ENCODE data around the gene LSM14A.
"Not testable (repeated sequence)": the region's sequence is repeated elsewhere in the genome, so short reads cannot be mapped to it uniquely, and the experiment has no call there.

Gene LSM14A

DNA sequence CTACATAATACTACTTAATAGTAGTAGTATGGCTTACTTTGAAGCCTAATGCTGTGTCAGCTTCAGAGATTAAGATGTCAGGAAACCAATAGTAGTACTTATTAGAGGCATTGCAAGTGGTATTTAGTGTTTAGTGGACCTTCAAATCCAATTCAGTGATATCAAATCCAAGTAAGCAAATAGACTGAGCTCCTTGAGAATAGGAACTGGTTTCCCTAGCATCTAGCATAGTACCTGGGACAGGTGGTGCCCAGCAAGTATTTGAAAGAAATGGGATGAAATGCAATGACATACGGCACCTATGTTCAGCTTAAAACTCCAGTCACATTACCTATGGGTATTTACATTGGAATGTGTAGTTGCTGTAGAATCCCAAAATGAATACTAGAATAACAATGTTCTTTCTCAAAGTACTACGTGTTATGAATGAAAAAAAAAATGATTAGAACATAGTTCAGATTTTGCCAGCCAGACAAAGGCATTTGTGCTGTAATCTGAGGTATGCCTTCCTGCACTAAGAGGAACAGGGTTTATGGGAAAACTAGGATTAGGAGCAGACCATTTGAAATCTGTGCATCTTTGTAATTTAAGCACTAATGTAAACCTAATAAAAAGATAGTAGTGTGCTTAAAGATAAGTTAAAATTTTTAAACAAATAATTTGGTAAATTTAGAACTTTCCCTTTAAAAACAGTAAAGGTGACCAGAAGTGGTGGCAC, 17.1 kb downstream of the LSM14A start:
- FAIRE-seq (peak; percentile 42), DNase-seq (ENCODE audit: insufficient read length, low spot score) (no peak)

DNA sequence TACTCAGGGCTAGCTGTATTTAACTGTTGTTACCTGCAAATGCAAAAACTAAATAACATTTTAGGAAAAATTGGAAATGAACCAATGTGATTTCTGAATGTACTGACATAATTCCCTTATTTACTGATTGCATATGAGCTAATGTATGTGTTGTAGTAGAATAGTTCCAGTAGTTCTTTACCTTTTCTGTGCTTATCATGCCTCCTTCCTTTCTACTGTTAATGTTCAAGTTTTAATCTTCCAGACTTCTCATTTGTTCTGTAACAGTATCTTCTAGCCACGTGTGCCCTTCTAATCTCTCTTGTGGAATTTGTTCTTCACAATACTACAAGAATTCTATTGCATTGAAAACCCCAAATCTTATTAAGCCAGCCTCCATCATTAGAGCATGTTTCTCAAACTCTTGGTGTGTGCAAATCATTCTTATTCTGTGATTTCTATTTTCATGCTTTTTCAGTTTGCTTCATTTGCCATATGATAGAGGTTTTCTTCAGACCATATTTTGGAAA, 17.7 kb downstream of the LSM14A start:
- no peak for FAIRE-seq
- no peak for DNase-seq (ENCODE audit: insufficient read length, low spot score)

DNA sequence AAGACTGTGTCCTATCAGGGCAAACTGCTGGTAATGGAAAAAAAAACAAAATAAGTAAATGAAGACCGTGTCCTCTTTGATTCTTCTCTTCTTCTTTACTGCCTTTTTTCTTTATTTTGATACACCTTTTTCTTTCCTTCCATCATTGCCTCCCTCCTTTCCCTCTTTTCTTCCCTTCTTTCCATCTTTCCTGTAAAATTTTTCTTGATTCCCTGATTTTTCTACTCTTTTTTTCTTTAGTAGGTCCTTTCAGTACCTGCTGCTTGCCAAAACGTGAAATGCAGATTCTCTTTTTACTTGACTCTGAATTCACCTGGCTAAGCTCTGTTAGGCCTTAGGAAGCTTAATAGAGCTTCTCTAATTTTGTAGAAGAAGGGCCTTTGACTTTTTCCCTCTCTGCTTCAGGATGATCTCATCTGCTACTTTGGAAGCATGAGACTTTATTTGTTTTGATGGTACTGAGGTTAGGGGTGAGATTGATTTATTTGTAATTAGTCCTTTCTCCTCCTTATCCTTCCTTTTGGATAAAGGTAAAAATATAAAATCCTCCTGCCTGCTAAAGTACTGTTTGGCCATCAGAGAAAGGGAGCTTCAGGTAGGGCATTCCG, 19.2 kb downstream of the LSM14A start:
- DNase-seq (ENCODE audit: insufficient read length, low spot score) (no peak), FAIRE-seq (no peak)

DNA sequence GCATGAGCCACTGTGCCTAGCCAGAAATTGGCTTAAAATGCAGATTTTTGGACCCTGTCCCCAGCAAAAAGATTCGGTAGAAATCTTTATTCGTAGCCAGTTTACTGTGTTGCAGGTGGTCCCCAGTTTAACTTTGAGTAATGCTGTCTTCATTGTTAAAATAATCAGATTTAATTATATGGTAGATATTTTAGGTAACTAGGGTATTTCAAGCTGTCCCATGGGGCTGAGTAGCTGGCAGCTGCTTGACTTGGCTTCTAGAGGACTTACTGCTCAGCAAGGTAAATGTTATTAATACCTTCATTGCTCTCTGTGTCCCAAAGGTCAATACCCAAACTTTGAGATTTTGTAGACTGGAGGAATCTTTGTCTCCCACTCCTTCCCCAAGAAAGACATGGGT, 21.1 kb downstream of the LSM14A start:
- FAIRE-seq, result no peak

DNA sequence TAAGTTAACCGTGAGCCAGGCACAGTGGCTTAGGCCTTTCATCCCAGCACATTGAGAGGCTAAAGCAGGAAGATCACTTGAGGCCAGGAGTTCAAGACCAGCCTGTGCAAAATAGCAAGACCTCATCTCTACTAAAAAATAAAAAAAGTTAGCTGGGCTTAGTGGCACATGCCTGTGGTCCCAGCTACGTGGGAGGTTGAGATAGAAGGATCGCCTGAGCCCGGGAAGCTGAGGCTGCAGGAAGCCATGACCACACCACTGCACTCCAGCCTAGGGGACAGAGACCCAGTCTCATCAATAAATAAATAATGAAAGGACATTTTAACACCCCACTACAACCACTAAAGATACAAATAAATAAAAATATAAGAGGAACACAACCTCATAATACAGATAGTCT, 21.6 kb downstream of the LSM14A start:
- no peak for FAIRE-seq
- no peak for DNase-seq (ENCODE audit: insufficient read length, low spot score)

More for the DNA sequence above, 21.1 kb downstream of the LSM14A start:
- no peak for DNase-seq (ENCODE audit: insufficient read length, low spot score)

DNA sequence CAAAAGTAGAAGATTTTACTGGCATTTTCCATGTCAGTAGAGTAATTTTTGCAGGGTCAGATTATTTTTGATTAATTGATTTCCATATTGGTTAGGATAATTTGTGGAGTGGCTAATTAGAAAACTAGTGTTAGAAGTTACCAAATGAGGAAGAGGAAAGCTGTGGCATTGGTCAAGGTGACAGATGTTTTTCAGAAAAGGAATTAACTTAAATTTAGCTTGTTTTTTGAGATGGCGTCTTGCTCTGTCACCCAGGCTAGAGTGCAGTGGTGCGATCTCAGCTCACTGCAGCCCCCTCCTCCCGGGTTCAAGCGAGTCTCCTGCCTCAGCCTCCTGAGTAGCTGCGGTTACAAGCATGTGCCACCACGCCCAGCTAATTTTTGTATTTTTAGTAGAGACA, 28.8 kb downstream of the LSM14A start:
- FAIRE-seq (no peak), DNase-seq (ENCODE audit: insufficient read length, low spot score) (no peak)

DNA sequence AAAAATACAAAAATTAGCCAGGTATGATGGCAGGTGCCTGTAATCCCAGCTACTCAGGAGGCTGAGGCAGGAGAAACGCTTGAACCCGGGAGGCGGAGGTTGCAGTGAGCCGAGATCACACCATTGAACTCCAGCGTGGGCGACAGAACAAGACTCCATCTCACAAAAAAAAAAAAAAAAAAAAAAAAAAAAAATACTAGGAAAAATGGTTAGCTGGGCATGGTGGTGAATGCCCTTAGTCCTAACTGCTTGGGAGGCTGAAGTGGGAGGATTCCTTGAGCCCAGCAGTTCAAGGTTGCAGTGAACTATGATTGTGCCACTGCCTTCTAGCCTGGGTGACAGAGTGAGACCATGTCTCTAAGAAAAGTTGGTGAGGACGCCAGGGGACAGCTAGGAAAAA, 33.0 kb downstream of the LSM14A start:
- DNase-seq (ENCODE audit: insufficient read length, low spot score); FAIRE-seq: not testable (repeated sequence)

DNA sequence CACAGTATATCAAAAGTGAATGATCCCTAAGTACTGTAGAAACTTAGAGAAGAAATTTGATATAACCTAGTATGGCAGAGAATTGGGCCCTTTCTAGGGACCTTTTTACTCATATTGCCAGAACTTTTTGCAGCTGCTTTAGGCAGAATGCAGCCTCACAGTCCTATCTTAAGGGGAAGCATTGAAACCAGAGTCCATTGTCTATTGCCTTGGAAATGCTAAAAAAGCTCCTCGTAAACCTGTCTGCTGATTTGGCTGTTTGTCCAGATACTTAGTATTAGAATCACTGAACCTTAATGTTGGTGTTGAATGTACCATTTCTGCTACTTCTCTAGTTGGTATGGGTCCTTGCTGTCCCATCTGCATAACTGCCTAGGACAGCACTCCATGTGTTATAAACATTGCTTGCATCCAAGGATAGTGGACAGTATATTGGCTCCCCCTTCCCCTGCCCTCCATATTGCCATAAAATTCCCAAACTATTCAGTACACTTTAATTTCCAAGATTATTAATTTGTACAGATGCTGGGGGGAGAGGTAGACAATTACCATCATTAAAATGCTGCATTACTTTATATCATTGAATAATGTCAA, 36.1 kb downstream of the LSM14A start:
- FAIRE-seq, result no peak
- no peak for DNase-seq (ENCODE audit: insufficient read length, low spot score)

DNA sequence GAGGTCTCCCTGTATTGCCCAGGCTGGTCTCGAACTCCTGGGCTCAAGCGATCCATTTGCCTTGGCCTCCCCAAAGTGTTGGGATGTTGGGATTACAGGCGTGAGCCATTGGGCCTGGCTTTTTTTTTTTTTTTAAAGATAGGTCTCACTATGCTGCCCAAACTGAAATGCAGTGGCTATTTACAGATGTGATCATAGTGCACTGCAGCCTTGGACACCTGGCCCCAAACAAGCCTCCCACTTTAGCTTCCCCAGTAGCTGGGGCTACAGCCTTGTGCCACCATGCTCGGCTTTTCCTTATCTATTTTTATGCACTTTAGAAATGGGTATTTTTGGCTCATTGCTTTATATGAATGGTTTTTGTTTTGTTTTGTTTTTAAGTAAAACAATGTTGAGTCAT, 37.4 kb downstream of the LSM14A start:
- FAIRE-seq, result no peak

DNA sequence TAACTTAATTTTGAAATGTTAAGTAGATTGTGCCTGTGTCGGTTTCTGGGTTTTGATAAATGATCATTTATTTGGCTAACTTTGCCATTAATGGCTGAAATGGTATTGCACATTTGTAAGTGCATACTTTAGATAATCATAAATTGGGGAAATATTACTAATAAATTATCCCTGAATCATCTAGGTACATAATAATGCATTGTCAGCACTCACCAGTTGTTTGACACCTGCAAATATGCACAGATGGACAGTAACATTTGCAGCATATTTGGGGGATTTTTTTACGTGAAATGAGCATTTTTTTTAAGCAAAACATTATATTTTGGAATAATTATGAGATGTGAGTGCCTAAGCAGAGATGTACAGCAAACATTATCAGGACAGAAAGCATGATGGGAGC, 41.0 kb downstream of the LSM14A start:
- FAIRE-seq (no peak), DNase-seq (ENCODE audit: insufficient read length, low spot score) (no peak)

More for the DNA sequence above, 37.4 kb downstream of the LSM14A start:
- no peak for DNase-seq (ENCODE audit: insufficient read length, low spot score)

DNA sequence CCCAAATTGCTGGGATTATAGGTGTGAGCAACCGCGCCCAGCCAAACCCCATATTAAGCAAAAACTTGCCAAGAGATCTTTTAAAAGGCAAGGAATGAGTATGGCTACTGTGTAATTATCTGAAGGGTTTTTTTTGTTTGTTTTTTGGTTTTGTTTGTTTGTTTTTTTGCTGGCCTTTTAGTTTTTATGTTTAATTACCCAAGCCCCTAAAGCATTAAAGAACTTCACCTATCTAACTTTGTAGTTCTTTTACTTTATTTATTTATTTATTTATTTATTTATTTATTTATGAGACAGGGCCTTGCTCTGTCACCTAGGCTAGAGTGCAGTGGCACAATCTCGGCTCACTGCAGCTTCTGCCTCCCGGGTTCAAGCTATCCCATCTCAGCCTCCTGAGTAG, 41.7 kb downstream of the LSM14A start:
- DNase-seq (ENCODE audit: insufficient read length, low spot score), result no peak
- no peak for FAIRE-seq

DNA sequence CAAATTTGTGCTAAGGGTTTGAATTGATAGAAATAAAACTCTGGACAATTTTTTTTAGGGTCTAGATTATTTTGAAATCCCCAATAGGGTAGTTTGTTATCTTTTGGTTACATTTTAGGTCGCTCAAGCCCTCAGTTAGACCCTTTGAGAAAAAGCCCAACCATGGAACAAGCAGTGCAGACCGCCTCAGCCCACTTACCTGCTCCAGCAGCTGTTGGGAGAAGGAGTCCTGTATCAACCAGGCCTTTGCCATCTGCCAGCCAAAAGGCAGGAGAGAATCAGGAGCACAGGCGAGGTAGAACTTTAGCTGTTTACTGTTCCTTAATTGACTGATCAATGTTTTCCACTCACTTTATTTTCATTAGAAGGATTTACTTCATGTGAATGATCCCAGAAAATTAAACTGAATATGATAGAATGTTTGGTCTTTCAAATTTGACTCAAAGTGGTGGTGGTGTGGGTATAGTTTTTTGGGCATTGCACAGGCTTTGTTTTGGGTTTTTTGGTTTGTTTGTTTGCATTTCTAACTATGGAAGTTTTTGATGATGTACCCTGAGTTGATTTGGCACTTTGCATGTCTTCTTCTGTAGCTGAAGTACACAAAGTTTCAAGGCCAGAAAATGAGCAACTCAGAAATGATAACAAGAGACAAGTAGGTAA, 42.8 kb downstream of the LSM14A start:
- DNase-seq (ENCODE audit: insufficient read length, low spot score), result no peak

DNA sequence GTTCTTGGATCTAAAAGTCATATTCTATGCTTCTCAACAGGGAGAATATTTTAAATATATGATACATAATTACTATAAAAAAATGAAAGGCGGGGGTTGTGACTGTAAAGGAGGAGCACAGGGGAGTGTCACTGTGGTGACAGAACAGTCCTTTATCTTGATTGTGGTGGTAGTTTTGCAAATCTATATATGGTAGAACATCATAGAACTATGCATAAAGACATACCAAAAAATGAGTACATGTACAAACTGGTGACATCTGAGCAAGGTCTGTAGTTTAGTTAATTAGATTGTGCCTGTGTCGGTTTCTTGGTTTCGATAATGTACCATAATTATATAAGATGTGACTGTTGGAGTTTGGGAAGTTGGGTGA, 43.3 kb downstream of the LSM14A start:
- FAIRE-seq, result no peak
- DNase-seq (ENCODE audit: insufficient read length, low spot score), result no peak

More for the DNA sequence above, 42.8 kb downstream of the LSM14A start:
- no peak for FAIRE-seq

DNA sequence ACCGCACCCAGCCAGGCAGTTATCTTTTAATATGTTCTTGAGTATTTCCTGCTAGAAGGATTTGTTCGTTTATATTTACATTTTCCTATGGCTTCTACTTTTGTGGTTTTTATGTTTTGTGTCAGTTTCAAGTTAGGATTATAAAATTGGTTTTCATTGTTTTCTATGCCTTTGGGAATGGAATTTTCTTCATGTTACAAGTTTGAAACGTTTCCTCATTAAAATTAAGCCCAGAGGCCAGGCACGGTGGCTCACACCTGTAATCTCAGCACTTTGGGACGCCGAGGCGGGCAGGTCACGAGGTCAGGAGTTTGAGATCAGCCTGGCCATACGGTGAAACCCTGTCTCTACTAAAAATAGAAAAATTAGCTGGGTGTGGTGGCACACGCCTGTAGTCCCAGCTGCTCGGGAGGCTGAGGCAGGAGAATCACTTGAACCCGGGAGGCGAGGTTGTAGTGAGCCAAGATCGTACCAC, 44.5 kb downstream of the LSM14A start:
- FAIRE-seq; DNase-seq (ENCODE audit: insufficient read length, low spot score): not testable (repeated sequence)

DNA sequence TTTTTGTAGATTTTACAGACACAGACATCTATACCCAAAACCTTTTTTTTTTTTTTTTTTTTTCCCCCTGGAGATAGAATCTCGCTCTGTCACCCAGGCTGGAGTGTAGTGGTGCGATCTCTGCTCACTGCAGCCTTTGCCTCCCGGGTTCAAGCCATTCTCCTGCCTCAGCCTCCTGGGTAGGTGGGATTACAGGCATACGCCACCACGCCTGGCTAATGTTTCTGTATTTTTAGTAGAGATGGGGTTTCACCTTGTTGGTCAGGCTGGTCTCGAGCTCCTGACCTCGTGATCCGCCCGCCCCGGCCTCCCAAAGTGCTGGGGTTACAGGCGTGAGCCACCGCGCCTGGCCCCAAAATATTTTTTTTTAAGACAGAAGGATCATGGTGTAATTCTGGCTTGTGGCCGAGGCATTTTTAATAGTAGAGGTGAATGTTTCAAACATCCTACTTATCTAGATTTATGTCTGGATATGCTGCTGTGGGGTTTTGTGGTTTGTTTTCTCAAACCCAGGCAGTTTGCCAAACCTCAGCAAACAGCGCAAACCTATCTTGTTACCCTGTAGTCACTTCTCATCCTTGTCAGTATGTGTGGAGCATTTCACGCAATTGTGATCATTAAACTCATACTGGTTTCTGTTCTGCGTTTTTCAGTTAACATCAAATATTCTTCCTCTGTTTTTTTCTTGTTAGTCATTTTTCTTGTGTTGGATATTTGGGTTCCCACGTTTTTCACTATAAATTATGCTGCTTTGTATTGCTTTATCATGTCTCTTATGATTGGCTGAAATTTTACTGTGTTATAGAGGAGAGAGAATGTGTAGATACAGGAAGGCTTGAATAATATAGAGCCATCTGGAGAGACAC, 45.9 kb downstream of the LSM14A start:
- DNase-seq (ENCODE audit: insufficient read length, low spot score) (peak; percentile 87), FAIRE-seq (peak; percentile 54)

DNA sequence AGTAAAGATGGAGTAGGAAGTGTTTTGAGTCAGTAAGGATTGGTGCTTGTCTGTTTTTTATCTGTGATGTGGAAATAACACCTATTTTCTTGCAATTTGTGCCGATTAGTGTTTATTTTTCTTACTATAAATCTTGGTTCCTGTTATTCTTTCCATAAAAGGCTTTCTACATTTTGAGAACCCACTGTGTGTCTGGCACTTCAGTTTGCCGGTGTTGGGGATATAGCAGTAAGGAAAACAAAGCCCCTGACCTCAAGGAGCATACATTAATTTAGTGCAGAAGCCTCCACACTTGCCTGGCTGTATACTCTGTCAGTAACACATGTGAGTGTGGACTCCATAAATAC, 46.5 kb downstream of the LSM14A start:
- FAIRE-seq (no peak), DNase-seq (ENCODE audit: insufficient read length, low spot score) (no peak)

DNA sequence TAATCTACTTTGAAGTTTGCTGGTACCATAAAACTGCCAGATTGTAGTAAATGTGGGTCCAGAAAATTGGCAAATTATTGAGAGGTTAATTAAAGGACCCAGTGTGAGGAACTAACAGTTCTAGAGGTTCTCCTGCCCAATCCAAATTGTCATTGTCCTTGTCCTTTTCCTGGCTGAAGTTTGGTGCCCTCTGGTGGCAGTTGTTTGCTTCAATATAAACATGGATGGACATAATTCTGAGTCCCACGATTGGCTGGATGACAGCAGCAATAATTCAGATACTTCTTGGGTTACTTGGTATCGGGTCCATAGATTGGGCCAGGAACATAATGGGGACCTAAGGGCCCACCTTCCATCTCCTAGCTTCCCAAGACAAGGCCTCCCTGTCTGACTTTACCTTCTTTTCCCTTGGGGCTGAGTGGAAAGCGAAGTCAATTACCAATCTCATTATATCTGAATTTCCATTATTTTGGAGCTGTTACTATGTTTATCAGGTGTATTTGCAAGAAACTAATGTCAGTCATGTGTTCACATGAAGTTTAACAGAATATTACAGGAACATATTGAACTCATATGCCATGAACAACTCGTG, 48.3 kb downstream of the LSM14A start:
- no peak for FAIRE-seq
- DNase-seq (ENCODE audit: insufficient read length, low spot score), result peak; percentile 54

DNA sequence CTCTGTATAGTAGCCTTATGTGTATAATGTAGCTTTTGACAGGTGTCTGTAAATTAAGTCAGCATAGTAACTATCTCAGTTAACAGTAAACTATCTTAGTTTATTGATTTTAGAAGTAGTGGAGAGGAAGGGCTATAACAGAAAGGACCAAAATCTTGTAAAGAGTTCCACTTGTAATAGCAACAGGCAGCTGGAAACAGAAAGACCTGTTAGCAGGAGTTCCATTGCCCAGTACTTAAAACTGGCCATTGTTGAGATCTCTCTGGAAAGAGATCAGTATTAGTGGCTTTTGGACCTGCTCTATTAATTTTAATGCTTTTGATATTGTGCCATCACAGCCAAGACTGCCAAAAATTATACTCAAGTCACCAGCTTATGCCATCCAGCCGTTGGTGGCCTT, 50.1 kb downstream of the LSM14A start:
- no peak for DNase-seq (ENCODE audit: insufficient read length, low spot score)
- FAIRE-seq, result no peak

DNA sequence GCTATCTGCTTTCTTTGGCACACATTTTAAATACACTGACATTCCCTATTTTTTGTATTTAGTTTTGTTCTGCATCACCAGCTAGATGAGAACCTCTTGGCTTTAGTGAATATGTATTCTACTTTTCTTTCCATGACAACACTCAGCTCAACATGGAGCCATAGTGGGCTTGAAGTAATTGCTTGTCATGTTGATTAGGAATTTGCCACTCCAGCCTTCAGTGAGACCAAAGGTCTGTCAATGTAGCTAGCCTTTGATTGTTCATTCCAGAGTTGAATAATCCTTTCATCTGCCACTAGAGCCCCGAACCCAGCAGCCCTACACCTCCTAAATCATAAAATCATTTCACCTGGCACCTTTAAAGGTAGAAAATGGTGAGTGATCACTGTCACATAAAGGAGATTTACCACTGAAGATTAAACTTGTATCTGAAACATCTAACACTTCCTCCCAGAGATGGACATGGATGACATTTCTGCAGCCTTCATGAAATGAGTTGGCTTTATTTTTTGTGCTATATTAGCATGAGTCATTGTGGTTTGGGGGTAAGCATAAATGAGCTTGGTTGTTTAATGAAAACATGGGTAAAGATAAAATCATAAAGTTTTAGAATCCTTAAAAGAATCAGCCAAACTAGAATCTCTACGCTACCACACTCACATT, 52.8 kb downstream of the LSM14A start:
- no peak for DNase-seq (ENCODE audit: insufficient read length, low spot score)
- no peak for FAIRE-seq

DNA sequence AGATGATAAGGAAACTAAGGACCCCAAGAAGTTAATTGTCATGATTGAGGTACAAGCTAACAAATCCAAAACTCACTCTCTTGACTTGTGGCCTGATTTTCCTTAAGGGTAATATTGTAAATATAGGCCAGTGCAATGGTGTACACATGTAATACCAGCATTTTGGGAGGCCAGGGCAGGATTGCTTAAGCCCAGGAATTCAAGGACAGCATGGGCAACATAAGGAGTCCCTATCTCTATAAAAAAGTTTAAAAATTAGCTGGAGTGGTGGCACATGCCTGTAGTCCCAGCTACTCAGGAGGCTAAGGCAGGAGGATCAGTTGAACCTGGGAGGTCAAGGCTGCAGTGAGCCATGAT, 53.3 kb downstream of the LSM14A start:
- DNase-seq (ENCODE audit: insufficient read length, low spot score) (no peak), FAIRE-seq (no peak)

All from HTR-8/SVneo (cell line).